Mesendoderm (in vitro differentiated cells): ENCODE data around the gene FADS3. TPM values are rescaled to one million over a fixed set of nuclear protein-coding genes. Genes with fewer than 3 reads are reported as not detected.

ENCODE experiments used
- DNase-seq: peaks from one replicate; pipeline ENCODE4 v3.0.0; 2013
- H2AK5ac ChIP-seq: 2 replicates; pipeline ENCODE4 v1.6.1; 2013; ENCODE audit warnings: low read length, inconsistent platforms
- H2BK120ac ChIP-seq: 2 replicates; pipeline ENCODE4 v1.6.1; 2013; ENCODE audit warnings: low read depth, mild to moderate bottlenecking, low read length, moderate library complexity, mixed read lengths
- H2BK15ac ChIP-seq: replicated peaks from 2 replicates; pipeline ENCODE4 v1.6.1; 2013; ENCODE audit warnings: low read depth, mild to moderate bottlenecking, moderate library complexity
- H2BK5ac ChIP-seq: 2 replicates; pipeline ENCODE4 v1.6.1; 2013; ENCODE audit warnings: low read length, inconsistent platforms
- H3K18ac ChIP-seq: 2 replicates; pipeline ENCODE4 v1.6.1; 2013; ENCODE audit warnings: mild to moderate bottlenecking, low read length, mixed read lengths
- H3K23ac ChIP-seq: one replicate; pipeline ENCODE4 v1.6.1; 2013; ENCODE audit warnings: low read length
- H3K27ac ChIP-seq: 2 replicates; pipeline ENCODE4 v1.5.1; 2013; ENCODE audit warnings: low read depth, mild to moderate bottlenecking, inconsistent platforms, low read length, moderate library complexity
- H3K27me3 ChIP-seq: 2 replicates; pipeline ENCODE4 v1.6.1; 2013; ENCODE audit warnings: low read length, control low read depth, mild to moderate bottlenecking, inconsistent platforms; ENCODE audit not compliant: insufficient read depth, poor library complexity
- H3K36me3 ChIP-seq: 2 replicates; pipeline ENCODE4 v1.6.1; 2013; ENCODE audit warnings: low read length, inconsistent platforms; ENCODE audit not compliant: control insufficient read depth, insufficient read depth
- H3K4ac ChIP-seq: one replicate; pipeline ENCODE4 v1.6.1; 2013; ENCODE audit warnings: low read depth, mild to moderate bottlenecking, low read length, moderate library complexity
- H3K4me1 ChIP-seq: 2 replicates; pipeline ENCODE4 v1.6.1; 2013; ENCODE audit warnings: low read depth, low read length, inconsistent platforms; ENCODE audit not compliant: control insufficient read depth
- H3K4me2 ChIP-seq: 2 replicates; pipeline ENCODE4 v1.6.1; 2013; ENCODE audit warnings: low read length
- H3K4me3 ChIP-seq: 2 replicates; pipeline ENCODE4 v1.5.1; 2013; ENCODE audit warnings: mild to moderate bottlenecking, low read length
- H3K56ac ChIP-seq: one replicate; pipeline ENCODE4 v1.6.1; 2013; ENCODE audit warnings: low read length
- H3K79me1 ChIP-seq: 2 replicates; pipeline ENCODE4 v1.6.1; 2013; ENCODE audit warnings: low read length, inconsistent platforms
- H3K79me2 ChIP-seq: 2 replicates; pipeline ENCODE4 v1.6.1; 2013; ENCODE audit warnings: mild to moderate bottlenecking, low read length; ENCODE audit not compliant: control insufficient read depth, insufficient read depth
- H3K9ac ChIP-seq: 2 replicates; pipeline ENCODE4 v1.6.1; 2013; ENCODE audit warnings: low read length, inconsistent platforms
- H4K5ac ChIP-seq: one replicate; pipeline ENCODE4 v1.6.1; 2013; ENCODE audit warnings: low read length
- H4K8ac ChIP-seq: one replicate; pipeline ENCODE4 v1.6.1; 2013; ENCODE audit warnings: low read depth, mild to moderate bottlenecking, control low read depth, low read length, moderate library complexity
- WGBS: extraction: QIAGEN DNeasy Blood & Tissue Kit; methylation state at CpG from one replicate; pipeline ENCODE4 v1.1.7; 2013; ENCODE audit warnings: low lambda C conversion rate, missing lambda C conversion rate; ENCODE audit not compliant: insufficient coverage; ENCODE audit errors: extremely low coverage; 5-methylcytosine and 5-hydroxymethylcytosine counted together
- small RNA-seq: library from polyadenylated mRNA; stranded (forward); fragments of <200 nt; extraction: miRNeasy Mini kit (QIAGEN cat#:217004); gene quantifications from one replicate; pipeline ENCODE3, GENCODE V24; 2013; ENCODE audit not compliant: insufficient read depth

Gene FADS3

DNA sequence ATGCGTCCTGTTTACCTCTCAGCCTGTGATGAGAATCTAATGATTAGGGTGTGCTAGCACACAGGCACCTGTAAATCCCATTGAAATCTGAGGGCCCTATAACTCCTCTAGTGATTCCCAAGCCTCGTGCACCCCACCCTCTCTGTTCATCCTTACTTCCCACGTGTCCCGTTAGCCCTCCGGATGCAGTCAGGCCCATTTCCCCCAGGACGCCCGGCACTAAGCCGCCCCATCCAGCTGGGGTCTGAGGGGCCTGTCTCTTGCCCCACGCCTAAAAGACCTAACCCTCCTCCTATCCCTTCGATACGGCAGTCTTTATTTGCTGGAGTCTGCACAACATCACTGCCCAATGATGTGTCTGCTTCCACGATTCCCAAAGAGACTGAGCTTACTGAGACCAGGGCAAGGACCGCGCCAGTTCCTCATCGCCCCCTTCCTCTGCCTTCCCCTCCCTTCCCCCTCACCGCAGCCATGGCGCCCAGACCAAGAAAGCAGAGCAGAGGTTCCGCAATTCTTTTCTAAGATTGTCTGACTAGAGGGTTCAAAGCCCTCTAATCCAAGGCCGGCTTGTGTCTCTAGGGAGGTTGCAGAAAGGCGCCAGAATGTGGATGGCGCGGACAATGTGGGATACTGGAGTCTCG, 64.3 kb downstream of the FADS3 start:
- no peak for DNase-seq
- no peaks in the 10 kb centered on the region for H3K36me3 ChIP-seq

More for the DNA sequence above, 64.3 kb downstream of the FADS3 start:
- no peaks in the 10 kb centered on the region for H3K27me3 ChIP-seq
- peak overlapping the region; percentile 47 for H2BK5ac ChIP-seq
- H4K8ac ChIP-seq = no peak overlapping the region
- H3K79me2 ChIP-seq = peaks cover 39% of the 10 kb centered on the region
- peak overlapping the region; percentile 46 for H3K4me3 ChIP-seq
- H2AK5ac ChIP-seq = peak overlapping the region; percentile 4
- peak overlapping the region; percentile 75 for H3K18ac ChIP-seq
- H3K23ac ChIP-seq = no peak overlapping the region
- H2BK120ac ChIP-seq = peak overlapping the region; percentile 84
- H3K79me1 ChIP-seq = peaks cover 21% of the 10 kb centered on the region
- peak overlapping the region; percentile 95 for H3K4ac ChIP-seq
- H3K56ac ChIP-seq = peak overlapping the region; percentile 100
- peak overlapping the region; percentile 100 for H3K9ac ChIP-seq
- WGBS = no CpG with 5 or more reads among the region's 23 CpGs
- H2BK15ac ChIP-seq = no peak overlapping the region
- H3K4me1 ChIP-seq = peaks cover 24% of the 10 kb centered on the region
- peak overlapping the region; percentile 8 for H4K5ac ChIP-seq
- peak overlapping the region; percentile 66 for H3K4me2 ChIP-seq
- peak overlapping the region; percentile 93 for H3K27ac ChIP-seq

Small RNA genes lying within 50 kb of the gene (small RNA-seq; reads per million reads assigned to genes)
- gene MIR6746 (not detected), gene RNU6-1243P (not detected)
